ENCODE data around the gene NEDD4L.
A peak's percentile ranks its signal among the peaks of the same experiment; 100 is the strongest.

The NEDD4L gene

DNA sequence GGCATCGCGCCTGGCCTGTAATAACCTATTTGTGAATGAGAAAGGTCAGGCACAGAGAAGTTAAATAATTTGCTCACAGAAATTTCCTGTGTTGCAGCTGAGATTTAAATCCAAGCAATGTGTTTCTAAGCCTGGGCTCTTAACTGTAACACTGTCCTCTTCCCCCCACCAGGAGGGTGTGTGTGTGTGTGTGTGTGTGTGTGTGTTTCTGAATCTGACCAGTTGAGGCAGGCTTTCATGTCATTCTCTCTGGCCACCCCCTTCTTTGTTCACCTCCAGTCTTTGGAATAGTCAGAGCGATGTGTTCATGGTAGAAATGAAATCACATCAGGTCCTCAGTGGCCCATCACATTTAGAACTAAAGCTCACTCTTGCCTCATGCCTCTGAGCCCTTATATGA, 81.2 kb downstream of the NEDD4L start:
- no peaks in the 10 kb centered on the region for H3K36me3 Mint-ChIP-seq (ENCODE audit: insufficient read depth)
- DNase-seq (ENCODE audit: low spot score in 2 of 2) (no peak), ATAC-seq (replicated peaks; ENCODE audit: extremely low read depth, poor library complexity, severe bottlenecking) (no peak)
- peaks cover 32% of the 10 kb centered on the region for H3K27me3 Mint-ChIP-seq
- H3K4me1 Mint-ChIP-seq, result no peaks in the 10 kb centered on the region
- H3K27ac Mint-ChIP-seq (ENCODE audit: low read depth), result no peak overlapping the region
- H3K9me3 Mint-ChIP-seq, result no peaks in the 10 kb centered on the region
- no peak overlapping the region for H3K4me3 Mint-ChIP-seq

- Mint-ChIP-seq H3K4me1 (no peaks in the 10 kb centered on the region), H3K27ac (ENCODE audit: low read depth) (no peak overlapping the region), H3K27me3 (peaks cover 32% of the 10 kb centered on the region), H3K9me3 (no peaks in the 10 kb centered on the region), H3K36me3 (ENCODE audit: insufficient read depth) (no peaks in the 10 kb centered on the region), H3K4me3 (no peak overlapping the region)
- ATAC-seq (replicated peaks; ENCODE audit: extremely low read depth, poor library complexity, severe bottlenecking) (no peak), DNase-seq (ENCODE audit: low spot score in 2 of 2) (no peak)
Measured at GRCh38 chr18:58125756-58126155, 81.7 kb downstream of the NEDD4L start.

DNA sequence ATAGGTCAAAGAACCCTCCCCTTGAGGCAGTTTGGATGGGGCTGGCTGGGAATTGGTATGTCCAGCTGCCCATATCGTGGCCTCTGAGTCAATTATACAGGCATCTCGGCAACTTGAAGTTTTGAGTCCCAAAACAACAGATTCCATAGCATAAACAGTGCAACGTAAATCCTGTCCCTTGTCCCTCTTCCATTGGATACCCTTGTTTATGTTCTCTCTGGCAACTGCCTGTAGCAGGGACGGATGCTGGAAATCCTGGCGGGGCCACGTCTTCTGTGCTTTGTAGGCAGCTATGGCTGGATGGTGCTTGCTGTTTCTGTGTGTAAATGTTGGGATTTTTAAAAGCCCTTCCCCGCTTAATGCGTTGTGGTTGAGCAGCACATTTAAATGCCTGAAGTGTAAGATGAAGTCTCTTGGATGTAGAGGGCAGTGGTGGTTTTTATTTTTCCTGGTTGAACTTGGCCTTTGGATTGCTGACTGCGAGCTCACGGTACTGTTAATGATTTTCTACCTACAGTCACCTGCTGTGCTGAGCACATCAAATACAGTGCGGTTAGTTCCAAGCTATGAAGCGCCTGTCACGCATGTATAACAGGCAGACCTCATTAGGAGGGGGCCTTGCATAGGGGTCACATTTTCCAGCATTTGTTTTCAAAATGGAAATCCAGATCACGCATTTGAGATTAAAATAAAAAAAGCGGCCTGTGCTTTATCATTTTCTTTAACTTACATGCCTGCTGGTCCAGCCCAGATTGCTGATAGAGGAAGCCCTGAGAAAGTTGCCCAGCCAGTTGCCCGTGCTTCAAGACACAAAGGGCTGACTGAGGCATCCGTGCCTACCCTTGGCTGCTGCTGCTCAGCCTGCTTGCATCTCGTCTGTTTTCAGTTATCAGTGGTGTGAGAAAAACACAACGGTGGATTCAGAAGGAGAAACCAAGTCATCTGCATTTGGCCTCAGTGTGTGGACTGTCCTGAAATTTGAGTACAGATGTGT, 84.7 kb downstream of the NEDD4L start:
- Mint-ChIP-seq H3K27ac (ENCODE audit: low read depth) (no peak overlapping the region), H3K4me1 (no peaks in the 10 kb centered on the region)
- ATAC-seq (replicated peaks; ENCODE audit: extremely low read depth, poor library complexity, severe bottlenecking), result no peak

DNA sequence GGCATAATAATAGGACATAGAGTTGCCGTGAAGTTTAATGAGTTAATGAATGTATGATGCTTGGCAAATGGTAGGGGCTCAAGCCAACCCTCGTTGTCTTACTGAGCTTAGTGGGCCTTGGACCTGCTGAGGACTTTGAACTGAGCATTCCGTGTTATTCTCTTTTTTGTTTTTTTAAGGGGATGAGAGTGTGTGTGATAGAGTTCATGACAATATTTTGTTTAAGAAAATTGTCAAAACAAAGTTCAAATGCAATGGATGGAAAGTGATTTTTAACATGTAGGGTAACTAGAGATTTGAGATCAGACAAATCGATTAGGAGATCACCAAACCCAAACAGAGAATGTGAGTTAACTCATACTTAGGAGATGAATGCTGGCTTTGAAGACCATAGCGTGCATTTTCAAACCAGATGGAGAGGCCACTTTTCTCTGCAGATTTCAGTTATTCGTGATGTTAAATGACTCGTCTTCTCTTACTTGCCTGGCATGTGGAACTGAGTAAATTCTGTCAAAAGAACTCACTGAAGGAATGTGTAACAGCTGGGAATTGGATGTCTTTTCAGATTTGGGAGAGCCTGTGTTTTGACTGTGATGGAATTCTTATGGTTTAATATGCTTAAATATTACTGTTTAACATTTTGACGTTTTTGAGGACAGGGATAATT, 88.7 kb downstream of the NEDD4L start:
- Mint-ChIP-seq H3K4me1 (peaks cover 5% of the 10 kb centered on the region), H3K27ac (ENCODE audit: low read depth) (no peak overlapping the region), H3K27me3 (peaks cover 10% of the 10 kb centered on the region), H3K36me3 (ENCODE audit: insufficient read depth) (no peaks in the 10 kb centered on the region), H3K9me3 (no peaks in the 10 kb centered on the region), H3K4me3 (no peak overlapping the region)
- no peak for DNase-seq (ENCODE audit: low spot score in 2 of 2)
- ATAC-seq (replicated peaks; ENCODE audit: extremely low read depth, poor library complexity, severe bottlenecking), result no peak

More for the DNA sequence above, 84.7 kb downstream of the NEDD4L start:
- peaks cover 27% of the 10 kb centered on the region for H3K27me3 Mint-ChIP-seq
- no peak for DNase-seq (ENCODE audit: low spot score in 2 of 2)
- no peaks in the 10 kb centered on the region for H3K36me3 Mint-ChIP-seq (ENCODE audit: insufficient read depth)
- no peaks in the 10 kb centered on the region for H3K9me3 Mint-ChIP-seq
- no peak overlapping the region for H3K4me3 Mint-ChIP-seq

GRCh38 chr18:58135183-58135641, 91.2 kb downstream of the NEDD4L start:
- DNase-seq (ENCODE audit: low spot score in 2 of 2) (no peak), ATAC-seq (replicated peaks; ENCODE audit: extremely low read depth, poor library complexity, severe bottlenecking) (peak; percentile 10)
- H3K27ac Mint-ChIP-seq (ENCODE audit: low read depth), result no peak overlapping the region
- H3K9me3 Mint-ChIP-seq, result no peaks in the 10 kb centered on the region
- no peaks in the 10 kb centered on the region for H3K36me3 Mint-ChIP-seq (ENCODE audit: insufficient read depth)
- H3K27me3 Mint-ChIP-seq, result peaks cover 34% of the 10 kb centered on the region
- no peak overlapping the region for H3K4me3 Mint-ChIP-seq
- H3K4me1 Mint-ChIP-seq, result peaks cover 5% of the 10 kb centered on the region

GRCh38 chr18:58135701-58136331, 91.8 kb downstream of the NEDD4L start:
- Mint-ChIP-seq H3K4me3 (no peak overlapping the region), H3K9me3 (no peaks in the 10 kb centered on the region), H3K4me1 (peaks cover 5% of the 10 kb centered on the region), H3K27me3 (peaks cover 34% of the 10 kb centered on the region), H3K27ac (ENCODE audit: low read depth) (no peak overlapping the region), H3K36me3 (ENCODE audit: insufficient read depth) (no peaks in the 10 kb centered on the region)
- DNase-seq (ENCODE audit: low spot score in 2 of 2), result no peak
- ATAC-seq (replicated peaks; ENCODE audit: extremely low read depth, poor library complexity, severe bottlenecking), result no peak

- DNase-seq (ENCODE audit: low spot score in 2 of 2) (no peak), ATAC-seq (replicated peaks; ENCODE audit: extremely low read depth, poor library complexity, severe bottlenecking) (no peak)
- H3K4me1 Mint-ChIP-seq, result peaks cover 5% of the 10 kb centered on the region
- H3K36me3 Mint-ChIP-seq (ENCODE audit: insufficient read depth), result no peaks in the 10 kb centered on the region
- H3K27me3 Mint-ChIP-seq, result peaks cover 34% of the 10 kb centered on the region
- no peaks in the 10 kb centered on the region for H3K9me3 Mint-ChIP-seq
- no peak overlapping the region for H3K27ac Mint-ChIP-seq (ENCODE audit: low read depth)
- no peak overlapping the region for H3K4me3 Mint-ChIP-seq
Measured at GRCh38 chr18:58136879-58137278, 92.9 kb downstream of the NEDD4L start.

- Mint-ChIP-seq H3K27me3 (peaks cover 52% of the 10 kb centered on the region), H3K36me3 (ENCODE audit: insufficient read depth) (no peaks in the 10 kb centered on the region), H3K27ac (ENCODE audit: low read depth) (no peak overlapping the region), H3K4me3 (no peak overlapping the region), H3K4me1 (peaks cover 5% of the 10 kb centered on the region), H3K9me3 (no peaks in the 10 kb centered on the region)
- ATAC-seq (replicated peaks; ENCODE audit: extremely low read depth, poor library complexity, severe bottlenecking) (no peak), DNase-seq (ENCODE audit: low spot score in 2 of 2) (no peak)
Measured at GRCh38 chr18:58139459-58140386, 95.7 kb downstream of the NEDD4L start.

GRCh38 chr18:58140387-58141325, 96.6 kb downstream of the NEDD4L start:
- Mint-ChIP-seq H3K36me3 (ENCODE audit: insufficient read depth) (no peaks in the 10 kb centered on the region), H3K4me1 (peaks cover 3% of the 10 kb centered on the region), H3K9me3 (no peaks in the 10 kb centered on the region), H3K27me3 (peaks cover 57% of the 10 kb centered on the region), H3K4me3 (no peak overlapping the region), H3K27ac (ENCODE audit: low read depth) (no peak overlapping the region)
- DNase-seq (ENCODE audit: low spot score in 2 of 2) (no peak), ATAC-seq (replicated peaks; ENCODE audit: extremely low read depth, poor library complexity, severe bottlenecking) (no peak)

DNA sequence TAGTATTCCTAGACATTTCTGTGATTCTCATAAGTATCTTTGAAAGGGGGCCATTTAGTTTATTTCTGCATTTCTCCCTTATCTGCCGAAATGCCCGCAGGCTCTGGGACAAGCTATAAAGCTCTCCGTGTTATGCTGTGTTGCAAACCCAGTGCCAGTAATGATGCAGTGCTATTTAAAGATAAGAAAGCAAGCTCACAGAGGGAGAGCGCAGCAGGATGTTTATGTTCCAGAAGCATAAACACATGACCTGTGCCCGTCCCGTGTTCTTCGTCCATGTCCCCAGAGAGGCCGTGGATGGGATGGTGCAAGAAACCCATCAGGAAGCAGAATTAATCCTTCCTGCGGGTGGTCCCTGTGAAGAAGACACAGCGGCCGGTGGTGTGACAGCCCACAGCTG, 99.4 kb downstream of the NEDD4L start:
- no peak overlapping the region for H3K4me3 Mint-ChIP-seq
- no peak overlapping the region for H3K27ac Mint-ChIP-seq (ENCODE audit: low read depth)
- ATAC-seq (replicated peaks; ENCODE audit: extremely low read depth, poor library complexity, severe bottlenecking) (no peak), DNase-seq (ENCODE audit: low spot score in 2 of 2) (no peak)
- H3K27me3 Mint-ChIP-seq, result peaks cover 56% of the 10 kb centered on the region
- no peaks in the 10 kb centered on the region for H3K9me3 Mint-ChIP-seq
- H3K36me3 Mint-ChIP-seq (ENCODE audit: insufficient read depth), result no peaks in the 10 kb centered on the region
- H3K4me1 Mint-ChIP-seq, result no peaks in the 10 kb centered on the region

DNA sequence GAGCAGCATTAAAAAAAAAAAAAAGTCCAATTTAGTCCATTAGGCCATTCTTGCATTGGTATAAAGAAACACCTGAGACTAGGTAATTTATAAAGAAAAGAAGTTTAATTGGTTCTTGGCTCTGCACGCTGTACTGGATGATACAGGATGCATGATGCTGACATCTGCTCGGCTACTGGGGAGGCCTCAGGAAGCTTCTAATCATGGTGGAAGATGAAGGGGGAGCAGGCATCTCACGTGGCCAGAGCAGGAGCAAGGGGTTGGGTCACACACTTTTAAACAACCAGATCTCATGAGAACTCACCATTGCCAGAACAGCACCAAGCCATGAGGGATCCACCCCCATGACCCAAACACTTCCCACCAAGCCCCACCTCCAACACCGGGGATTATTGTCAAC, 100.1 kb downstream of the NEDD4L start:
- H3K27me3 Mint-ChIP-seq, result peaks cover 50% of the 10 kb centered on the region
- DNase-seq (ENCODE audit: low spot score in 2 of 2) (no peak), ATAC-seq (replicated peaks; ENCODE audit: extremely low read depth, poor library complexity, severe bottlenecking) (no peak)
- no peak overlapping the region for H3K27ac Mint-ChIP-seq (ENCODE audit: low read depth)
- H3K4me3 Mint-ChIP-seq, result no peak overlapping the region
- H3K9me3 Mint-ChIP-seq, result no peaks in the 10 kb centered on the region
- H3K4me1 Mint-ChIP-seq, result no peaks in the 10 kb centered on the region
- H3K36me3 Mint-ChIP-seq (ENCODE audit: insufficient read depth), result no peaks in the 10 kb centered on the region
